Measurements from ENCODE around the gene CDK14.

The CDK14 gene

GRCh38 chr7:90574820-90575187 lies 21.3 kb upstream of the CDK14 start:
- WGBS, 2 experiments (ENCODE audit: insufficient coverage in 2 of 2): 100% methylated on average over 1 of the region's 1 CpG; no CpG with 5 or more reads in 1 of the 2 experiments
- H3K9me3 ChIP-seq (ENCODE audit: control insufficient read depth, low read length): no peaks in the 10 kb centered on the region
- no peak overlapping the region for H3K4me3 ChIP-seq (ENCODE audit: extremely low read depth, insufficient read depth, low read length, poor library complexity, severe bottlenecking)
- H3K36me3 ChIP-seq (ENCODE audit: control insufficient read depth, insufficient read depth, low read length): no peaks in the 10 kb centered on the region
- peak overlapping the region; percentile 73 for H3K27ac ChIP-seq (ENCODE audit: low read depth, low read length, severe bottlenecking)
- H3K4me1 ChIP-seq (ENCODE audit: control insufficient read depth, insufficient read depth, low read length, poor library complexity, severe bottlenecking): peaks cover 10% of the 10 kb centered on the region

GRCh38 chr7:90579181-90579688 lies 16.9 kb upstream of the CDK14 start:
- Histone ChIP-seq H3K4me3 (ENCODE audit: extremely low read depth, insufficient read depth, low read length, poor library complexity, severe bottlenecking) (no peak overlapping the region), H3K4me1 (ENCODE audit: control insufficient read depth, insufficient read depth, low read length, poor library complexity, severe bottlenecking) (peaks cover 9% of the 10 kb centered on the region), H3K36me3 (ENCODE audit: control insufficient read depth, insufficient read depth, low read length) (no peaks in the 10 kb centered on the region), H3K27ac (ENCODE audit: low read depth, low read length, severe bottlenecking) (no peak overlapping the region), H3K9me3 (ENCODE audit: control insufficient read depth, low read length) (no peaks in the 10 kb centered on the region)
- WGBS, 2 experiments (ENCODE audit: insufficient coverage in 2 of 2): 100% methylated on average over 1 to 2 of the region's 4 CpGs

- Histone ChIP-seq H3K4me1 (ENCODE audit: control insufficient read depth, insufficient read depth, low read length, poor library complexity, severe bottlenecking) (peaks cover 9% of the 10 kb centered on the region), H3K9me3 (ENCODE audit: control insufficient read depth, low read length) (peaks cover 3% of the 10 kb centered on the region), H3K27ac (ENCODE audit: low read depth, low read length, severe bottlenecking) (no peak overlapping the region), H3K4me3 (ENCODE audit: extremely low read depth, insufficient read depth, low read length, poor library complexity, severe bottlenecking) (no peak overlapping the region), H3K36me3 (ENCODE audit: control insufficient read depth, insufficient read depth, low read length) (no peaks in the 10 kb centered on the region)
- 75 to 100% methylated on average over 1 to 2 of the region's 3 CpGs for WGBS, 2 experiments (ENCODE audit: insufficient coverage in 2 of 2)
Measured at GRCh38 chr7:90580051-90580450, 16.1 kb upstream of the CDK14 start.

GRCh38 chr7:90582164-90582563 lies 14.0 kb upstream of the CDK14 start:
- Histone ChIP-seq H3K27ac (ENCODE audit: low read depth, low read length, severe bottlenecking) (no peak overlapping the region), H3K4me3 (ENCODE audit: extremely low read depth, insufficient read depth, low read length, poor library complexity, severe bottlenecking) (no peak overlapping the region), H3K9me3 (ENCODE audit: control insufficient read depth, low read length) (peaks cover 3% of the 10 kb centered on the region), H3K4me1 (ENCODE audit: control insufficient read depth, insufficient read depth, low read length, poor library complexity, severe bottlenecking) (peaks cover 9% of the 10 kb centered on the region), H3K36me3 (ENCODE audit: control insufficient read depth, insufficient read depth, low read length) (no peaks in the 10 kb centered on the region)
- WGBS, 2 experiments (ENCODE audit: insufficient coverage in 2 of 2): 100% methylated on average over 1 of the region's 2 CpGs; no CpG with 5 or more reads in 1 of the 2 experiments

- WGBS, 2 experiments (ENCODE audit: insufficient coverage in 2 of 2): no CpG with 5 or more reads among the region's 1 CpG
- H3K27ac ChIP-seq (ENCODE audit: low read depth, low read length, severe bottlenecking): no peak overlapping the region
- H3K4me3 ChIP-seq (ENCODE audit: extremely low read depth, insufficient read depth, low read length, poor library complexity, severe bottlenecking): no peak overlapping the region
- H3K36me3 ChIP-seq (ENCODE audit: control insufficient read depth, insufficient read depth, low read length): no peaks in the 10 kb centered on the region
- H3K9me3 ChIP-seq (ENCODE audit: control insufficient read depth, low read length): peaks cover 3% of the 10 kb centered on the region
- peaks cover 7% of the 10 kb centered on the region for H3K4me1 ChIP-seq (ENCODE audit: control insufficient read depth, insufficient read depth, low read length, poor library complexity, severe bottlenecking)
Measured at GRCh38 chr7:90584378-90584777, 11.7 kb upstream of the CDK14 start.

GRCh38 chr7:90586091-90586490 lies 10.0 kb upstream of the CDK14 start:
- peaks cover 3% of the 10 kb centered on the region for H3K9me3 ChIP-seq (ENCODE audit: control insufficient read depth, low read length)
- H3K36me3 ChIP-seq (ENCODE audit: control insufficient read depth, insufficient read depth, low read length): no peaks in the 10 kb centered on the region
- no peaks in the 10 kb centered on the region for H3K4me1 ChIP-seq (ENCODE audit: control insufficient read depth, insufficient read depth, low read length, poor library complexity, severe bottlenecking)
- 100% methylated on average over 1 of the region's 1 CpG; no CpG with 5 or more reads in 1 of the 2 experiments for WGBS, 2 experiments (ENCODE audit: insufficient coverage in 2 of 2)
- H3K4me3 ChIP-seq (ENCODE audit: extremely low read depth, insufficient read depth, low read length, poor library complexity, severe bottlenecking): no peak overlapping the region
- no peak overlapping the region for H3K27ac ChIP-seq (ENCODE audit: low read depth, low read length, severe bottlenecking)

- Histone ChIP-seq H3K4me1 (ENCODE audit: control insufficient read depth, insufficient read depth, low read length, poor library complexity, severe bottlenecking) (no peaks in the 10 kb centered on the region), H3K4me3 (ENCODE audit: extremely low read depth, insufficient read depth, low read length, poor library complexity, severe bottlenecking) (no peak overlapping the region), H3K27ac (ENCODE audit: low read depth, low read length, severe bottlenecking) (no peak overlapping the region), H3K36me3 (ENCODE audit: control insufficient read depth, insufficient read depth, low read length) (no peaks in the 10 kb centered on the region), H3K9me3 (ENCODE audit: control insufficient read depth, low read length) (peaks cover 3% of the 10 kb centered on the region)
- 94 to 100% methylated on average over 2 of the region's 2 CpGs for WGBS, 2 experiments (ENCODE audit: insufficient coverage in 2 of 2)
Measured at GRCh38 chr7:90587766-90588165, 8.4 kb upstream of the CDK14 start.

- Histone ChIP-seq H3K4me3 (ENCODE audit: extremely low read depth, insufficient read depth, low read length, poor library complexity, severe bottlenecking) (no peak overlapping the region), H3K4me1 (ENCODE audit: control insufficient read depth, insufficient read depth, low read length, poor library complexity, severe bottlenecking) (peaks cover 4% of the 10 kb centered on the region), H3K27ac (ENCODE audit: low read depth, low read length, severe bottlenecking) (no peak overlapping the region), H3K36me3 (ENCODE audit: control insufficient read depth, insufficient read depth, low read length) (no peaks in the 10 kb centered on the region), H3K9me3 (ENCODE audit: control insufficient read depth, low read length) (no peaks in the 10 kb centered on the region)
Measured at GRCh38 chr7:90592033-90592432, 4.1 kb upstream of the CDK14 start.

- no peak overlapping the region for H3K27ac ChIP-seq (ENCODE audit: low read depth, low read length, severe bottlenecking)
- H3K4me1 ChIP-seq (ENCODE audit: control insufficient read depth, insufficient read depth, low read length, poor library complexity, severe bottlenecking): peaks cover 4% of the 10 kb centered on the region
- no peak overlapping the region for H3K4me3 ChIP-seq (ENCODE audit: extremely low read depth, insufficient read depth, low read length, poor library complexity, severe bottlenecking)
- H3K36me3 ChIP-seq (ENCODE audit: control insufficient read depth, insufficient read depth, low read length): no peaks in the 10 kb centered on the region
- H3K9me3 ChIP-seq (ENCODE audit: control insufficient read depth, low read length): no peaks in the 10 kb centered on the region
Measured at GRCh38 chr7:90593205-90593604, 2.9 kb upstream of the CDK14 start.

- Histone ChIP-seq H3K4me3 (ENCODE audit: extremely low read depth, insufficient read depth, low read length, poor library complexity, severe bottlenecking) (peak overlapping the region; percentile 85), H3K4me1 (ENCODE audit: control insufficient read depth, insufficient read depth, low read length, poor library complexity, severe bottlenecking) (peaks cover 10% of the 10 kb centered on the region), H3K9me3 (ENCODE audit: control insufficient read depth, low read length) (no peaks in the 10 kb centered on the region), H3K36me3 (ENCODE audit: control insufficient read depth, insufficient read depth, low read length) (no peaks in the 10 kb centered on the region), H3K27ac (ENCODE audit: low read depth, low read length, severe bottlenecking) (peak overlapping the region; percentile 77)
- 7 to 11% methylated on average over 5 of the region's 11 CpGs for WGBS, 2 experiments (ENCODE audit: insufficient coverage in 2 of 2)
Measured at GRCh38 chr7:90594751-90595317, 1.3 kb upstream of the CDK14 start.

- H3K27ac ChIP-seq (ENCODE audit: low read depth, low read length, severe bottlenecking): peak overlapping the region; percentile 77
- 3 to 11% methylated on average over 6 to 7 of the region's 10 CpGs for WGBS, 2 experiments (ENCODE audit: insufficient coverage in 2 of 2)
- peak overlapping the region; percentile 85 for H3K4me3 ChIP-seq (ENCODE audit: extremely low read depth, insufficient read depth, low read length, poor library complexity, severe bottlenecking)
- H3K36me3 ChIP-seq (ENCODE audit: control insufficient read depth, insufficient read depth, low read length): no peaks in the 10 kb centered on the region
- no peaks in the 10 kb centered on the region for H3K9me3 ChIP-seq (ENCODE audit: control insufficient read depth, low read length)
- H3K4me1 ChIP-seq (ENCODE audit: control insufficient read depth, insufficient read depth, low read length, poor library complexity, severe bottlenecking): peaks cover 10% of the 10 kb centered on the region
Measured at GRCh38 chr7:90595342-90595800, 750 bp upstream of the CDK14 start.

Measured in mesodermal cell (in vitro differentiated cells).